Astrocyte (in vitro differentiated cells and primary cell): ENCODE results near the gene IL20. TPM values are rescaled to one million over a fixed set of nuclear protein-coding genes. Genes with fewer than 3 reads are reported as not detected.

Experiments
- DNase-seq: peaks from one replicate; pipeline ENCODE4 v3.0.0-alpha.2; 2010; ENCODE audit warnings: low read depth
- FAIRE-seq: peaks from 2 replicates; lab custom pipeline; 2011; peaks lifted over from hg19 to GRCh38; lab: Jason Lieb, UNC
- H2AFZ ChIP-seq: 2 replicates; pipeline ENCODE4 v1.6.0; 2012; ENCODE audit warnings: low read depth, low read length, inconsistent platforms
- H3K27ac ChIP-seq: 2 replicates; pipeline ENCODE4 v1.5.1; 2011; ENCODE audit warnings: low read depth, low read length, inconsistent platforms
- H3K27me3 ChIP-seq: 2 replicates; pipeline ENCODE4 v1.6.0; 2011; ENCODE audit warnings: low read length, inconsistent platforms; ENCODE audit not compliant: insufficient read depth
- H3K36me3 ChIP-seq: 2 replicates; pipeline ENCODE4 v1.5.1; 2011; ENCODE audit warnings: low read length, inconsistent platforms; ENCODE audit not compliant: insufficient read depth
- H3K4me1 ChIP-seq: 2 replicates; pipeline ENCODE4 v1.5.1; 2011; ENCODE audit warnings: low read length, inconsistent platforms; ENCODE audit not compliant: insufficient read depth
- H3K4me2 ChIP-seq: 2 replicates; pipeline ENCODE4 v1.6.0; 2012; ENCODE audit warnings: low read length, inconsistent platforms
- H3K4me3 ChIP-seq: 2 replicates; pipeline ENCODE4 v1.5.1; 2011; ENCODE audit warnings: low read depth, mild to moderate bottlenecking, low read length, inconsistent platforms; ENCODE audit not compliant: insufficient read depth
- H3K79me2 ChIP-seq: 2 replicates; pipeline ENCODE4 v1.6.0; 2012; ENCODE audit warnings: mild to moderate bottlenecking, low read length, inconsistent platforms; ENCODE audit not compliant: insufficient read depth
- H3K9ac ChIP-seq: 2 replicates; pipeline ENCODE4 v1.6.0; 2012; ENCODE audit warnings: mild to moderate bottlenecking, low read length, inconsistent platforms
- H3K9me3 ChIP-seq: 2 replicates; pipeline ENCODE4 v1.5.1; 2012; ENCODE audit warnings: low read depth, mild to moderate bottlenecking, low read length, inconsistent platforms; ENCODE audit not compliant: insufficient read depth
- H4K20me1 ChIP-seq: 2 replicates; pipeline ENCODE4 v1.6.0; 2012; ENCODE audit warnings: low read length, inconsistent platforms; ENCODE audit not compliant: insufficient read depth
- H3K27ac Mint-ChIP-seq: one replicate; pipeline ENCODE4 v1.8.0; 2021; ENCODE audit warnings: mild to moderate bottlenecking, mixed read lengths; ENCODE audit not compliant: unreplicated experiment
- H3K27me3 Mint-ChIP-seq: one replicate; pipeline ENCODE4 v1.8.0; 2021; ENCODE audit warnings: low read depth, mixed read lengths; ENCODE audit not compliant: unreplicated experiment
- H3K36me3 Mint-ChIP-seq: one replicate; pipeline ENCODE4 v1.8.0; 2021; ENCODE audit warnings: low read depth, mixed read lengths; ENCODE audit not compliant: unreplicated experiment
- H3K4me1 Mint-ChIP-seq: one replicate; pipeline ENCODE4 v1.8.0; 2021; ENCODE audit warnings: low read depth, mixed read lengths; ENCODE audit not compliant: unreplicated experiment
- H3K4me3 Mint-ChIP-seq: one replicate; pipeline ENCODE4 v1.8.0; 2021; ENCODE audit warnings: mild to moderate bottlenecking, moderate library complexity, mixed read lengths; ENCODE audit not compliant: unreplicated experiment
- H3K9me3 Mint-ChIP-seq: one replicate; pipeline ENCODE4 v1.8.0; 2021; ENCODE audit warnings: mild to moderate bottlenecking, mixed read lengths; ENCODE audit not compliant: unreplicated experiment
- CTCF ChIP-seq: IDR thresholded peaks from 2 replicates; pipeline ENCODE4 v1.5.1; 2011; ENCODE audit warnings: low read depth, mild to moderate bottlenecking, inconsistent platforms, low read length, moderate library complexity; ENCODE audit not compliant: insufficient read depth
- EZH2 ChIP-seq: IDR thresholded peaks from 2 replicates; pipeline ENCODE4 v1.6.1; 2012; ENCODE audit warnings: mild to moderate bottlenecking, low read length, inconsistent platforms; ENCODE audit not compliant: insufficient read depth
- total RNA-seq: library from RNA; stranded (reverse); gene quantifications from 2 replicates; pipeline ENCODE4 v1.2.1, GENCODE V29; 2021

Gene IL20
- total RNA-seq, 1 donor from 2014 or later = not detected

- FAIRE-seq = no peak
- H3K4me3 Mint-ChIP-seq = no peak overlapping the region
- peaks cover 16% of the 10 kb centered on the region for H3K27me3 Mint-ChIP-seq
These were observed 18.5 kb downstream of the IL20 start for GRCh38 chr1:206883876-206884275.

GRCh38 chr1:206885341-206886060 lies 20.1 kb downstream of the IL20 start:
- peaks cover 13% of the 10 kb centered on the region for H3K4me1 Mint-ChIP-seq
- no peak for FAIRE-seq
- no peaks in the 10 kb centered on the region for H3K79me2 ChIP-seq
- TF ChIP-seq EZH2 = no peak
- no peak for TF ChIP-seq CTCF
- no peak overlapping the region for H3K9ac ChIP-seq
- no peak for DNase-seq
- H3K27me3 Mint-ChIP-seq = peaks cover 16% of the 10 kb centered on the region
- H3K9me3 Mint-ChIP-seq = peaks cover 6% of the 10 kb centered on the region
- no peak overlapping the region for H2AFZ ChIP-seq
- no peaks in the 10 kb centered on the region for H3K36me3 Mint-ChIP-seq
- no peak overlapping the region for H3K27ac Mint-ChIP-seq
- no peak overlapping the region for H3K4me3 Mint-ChIP-seq
- H3K9me3 ChIP-seq = no peaks in the 10 kb centered on the region
- H3K4me3 ChIP-seq = no peak overlapping the region
- no peaks in the 10 kb centered on the region for H3K36me3 ChIP-seq
- peaks cover 5% of the 10 kb centered on the region for H3K27me3 ChIP-seq
- H3K4me1 ChIP-seq = peaks cover 4% of the 10 kb centered on the region
- no peak overlapping the region for H3K4me2 ChIP-seq
- no peak overlapping the region for H3K27ac ChIP-seq
- H4K20me1 ChIP-seq = no peaks in the 10 kb centered on the region

More at GRCh38 chr1:206883876-206884275, 18.5 kb downstream of the IL20 start:
- Mint-ChIP-seq H3K4me1 (peaks cover 5% of the 10 kb centered on the region), H3K27ac (no peak overlapping the region), H3K36me3 (no peaks in the 10 kb centered on the region), H3K9me3 (peaks cover 4% of the 10 kb centered on the region)
- Histone ChIP-seq H3K27ac (no peak overlapping the region), H3K36me3 (no peaks in the 10 kb centered on the region), H4K20me1 (no peaks in the 10 kb centered on the region), H3K4me2 (no peak overlapping the region), H3K4me3 (no peak overlapping the region), H3K79me2 (no peaks in the 10 kb centered on the region), H3K27me3 (peaks cover 5% of the 10 kb centered on the region), H3K9me3 (no peaks in the 10 kb centered on the region), H3K4me1 (no peaks in the 10 kb centered on the region), H2AFZ (no peak overlapping the region), H3K9ac (no peak overlapping the region)
- no peak for DNase-seq
- TF ChIP-seq EZH2 (no peak), CTCF (no peak)

- Histone ChIP-seq H4K20me1 (no peaks in the 10 kb centered on the region), H3K27ac (no peak overlapping the region), H2AFZ (no peak overlapping the region), H3K9me3 (no peaks in the 10 kb centered on the region), H3K79me2 (no peaks in the 10 kb centered on the region), H3K9ac (no peak overlapping the region), H3K36me3 (no peaks in the 10 kb centered on the region), H3K4me2 (no peak overlapping the region), H3K4me1 (peaks cover 5% of the 10 kb centered on the region), H3K4me3 (no peak overlapping the region), H3K27me3 (peaks cover 5% of the 10 kb centered on the region)
- FAIRE-seq (no peak), DNase-seq (no peak)
- Mint-ChIP-seq H3K9me3 (peaks cover 3% of the 10 kb centered on the region), H3K4me3 (no peak overlapping the region), H3K27ac (no peak overlapping the region), H3K27me3 (peaks cover 14% of the 10 kb centered on the region), H3K36me3 (no peaks in the 10 kb centered on the region), H3K4me1 (peaks cover 18% of the 10 kb centered on the region)
- TF ChIP-seq EZH2 (no peak), CTCF (no peak)
These were observed 21.4 kb downstream of the IL20 start for GRCh38 chr1:206886831-206887230.
